AG09319 (cell line): Measurements from ENCODE around the gene MCC.

Source experiments
- DNase-seq: peaks from one replicate; pipeline ENCODE4 v3.0.0-alpha.2; 2010; ENCODE audit warnings: low read depth; ENCODE audit errors: extremely low read depth
- CTCF ChIP-seq: IDR thresholded peaks from 2 replicates; pipeline ENCODE4 v1.5.1; 2011; ENCODE audit warnings: low read depth, mild to moderate bottlenecking, inconsistent platforms, low read length, moderate library complexity

The MCC gene

GRCh38 chr5:113224605-113225065, 263.6 kb downstream of the MCC start:
- TF ChIP-seq CTCF, result no peak
- DNase-seq, result no peak

GRCh38 chr5:113223831-113224604, 264.2 kb downstream of the MCC start:
- no peak for TF ChIP-seq CTCF
- DNase-seq, result no peak

GRCh38 chr5:113223315-113223714, 264.9 kb downstream of the MCC start:
- TF ChIP-seq CTCF, result no peak
- DNase-seq, result no peak

- no peak for TF ChIP-seq CTCF
- DNase-seq, result no peak
Measured at GRCh38 chr5:113221294-113222176, 266.7 kb downstream of the MCC start.

- DNase-seq, result no peak
- no peak for TF ChIP-seq CTCF
Measured at GRCh38 chr5:113219695-113220094, 268.6 kb downstream of the MCC start.

GRCh38 chr5:113218906-113219517, 269.2 kb downstream of the MCC start:
- no peak for DNase-seq
- no peak for TF ChIP-seq CTCF

GRCh38 chr5:113218200-113218599, 270.1 kb downstream of the MCC start:
- TF ChIP-seq CTCF, result no peak
- DNase-seq, result no peak
